ENCODE measurements around the gene CRNKL1. TPM values are rescaled to one million over a fixed set of nuclear protein-coding genes. Genes with fewer than 3 reads are reported as not detected.
A peak's percentile ranks its signal among the peaks of the same experiment; 100 is the strongest.

Gene CRNKL1
- total RNA-seq, 2 experiments from 2014 or later = 26.7 to 28.8 TPM

DNA sequence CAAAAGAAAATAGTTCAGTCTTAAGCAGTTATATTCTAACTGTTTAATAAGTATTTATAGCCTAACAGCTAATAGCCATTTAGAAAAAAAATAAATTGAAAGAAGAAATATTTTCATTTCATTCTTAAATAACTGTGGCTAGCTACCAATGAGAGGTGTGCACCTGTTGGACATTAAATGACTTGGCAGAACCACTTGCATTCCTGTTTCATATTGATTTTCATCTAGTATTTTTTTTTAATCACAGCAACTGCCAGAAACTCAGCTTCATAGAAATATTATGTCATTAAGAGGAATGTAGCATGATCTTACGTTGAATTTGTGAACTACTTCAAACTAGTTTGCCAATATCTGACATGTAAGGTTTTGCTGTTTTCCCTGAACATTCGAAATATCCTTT lies 25.0 kb downstream of the CRNKL1 start:
- Mint-ChIP-seq H3K9me3 (no peaks in the 10 kb centered on the region), H3K4me1 (peaks cover 30% of the 10 kb centered on the region), H3K36me3 (peaks cover 13% of the 10 kb centered on the region), H3K27ac (no peak overlapping the region), H3K4me3 (no peak overlapping the region), H3K27me3 (no peaks in the 10 kb centered on the region)
- no peak for DNase-seq

DNA sequence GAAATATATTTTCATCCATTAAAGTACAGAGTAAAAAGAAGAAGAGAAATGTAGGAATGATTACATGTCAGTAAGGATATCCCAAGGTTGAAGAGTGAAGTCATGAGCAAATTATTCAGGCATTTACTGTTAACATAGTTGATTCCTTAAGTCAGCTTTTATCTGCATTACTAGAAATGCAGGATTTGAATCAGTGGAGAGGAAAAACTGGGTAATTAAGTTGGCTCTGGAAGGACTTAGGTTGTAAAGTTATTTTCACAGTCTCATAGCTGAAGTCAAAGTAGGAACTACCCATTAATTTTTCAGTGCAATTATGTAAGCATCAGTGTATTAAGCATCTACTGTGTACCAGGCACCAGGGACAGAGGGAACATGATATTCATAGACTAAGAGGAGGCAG lies 27.3 kb downstream of the CRNKL1 start:
- DNase-seq = no peak
- H3K4me1 Mint-ChIP-seq = peaks cover 48% of the 10 kb centered on the region
- no peaks in the 10 kb centered on the region for H3K27me3 Mint-ChIP-seq
- no peaks in the 10 kb centered on the region for H3K9me3 Mint-ChIP-seq
- H3K27ac Mint-ChIP-seq = peak overlapping the region; percentile 27
- H3K4me3 Mint-ChIP-seq = no peak overlapping the region
- peaks cover 19% of the 10 kb centered on the region for H3K36me3 Mint-ChIP-seq

DNA sequence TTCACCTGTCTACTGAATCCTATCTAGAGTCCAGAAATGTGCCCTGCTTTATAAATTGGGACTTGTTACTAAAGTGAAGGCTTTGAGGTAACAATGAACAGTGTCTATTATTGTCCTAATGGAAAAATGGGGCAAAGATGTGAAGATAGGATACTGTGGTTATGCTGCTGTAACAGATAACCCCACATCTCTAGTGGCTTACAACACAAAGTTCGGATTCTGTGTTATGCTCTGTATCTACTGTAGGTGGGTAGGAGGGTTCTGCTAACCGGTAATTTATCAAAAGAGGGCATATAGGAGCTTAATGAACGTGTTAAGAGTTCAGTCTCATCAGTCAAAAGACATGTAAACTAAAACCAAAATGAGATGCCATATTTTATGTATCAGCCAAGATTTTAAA lies 28.9 kb downstream of the CRNKL1 start:
- H3K27me3 Mint-ChIP-seq = no peaks in the 10 kb centered on the region
- no peak overlapping the region for H3K4me3 Mint-ChIP-seq
- no peaks in the 10 kb centered on the region for H3K9me3 Mint-ChIP-seq
- H3K36me3 Mint-ChIP-seq = peaks cover 32% of the 10 kb centered on the region
- peaks cover 63% of the 10 kb centered on the region for H3K4me1 Mint-ChIP-seq
- no peak for DNase-seq
- peak overlapping the region; percentile 10 for H3K27ac Mint-ChIP-seq

- no peak for DNase-seq
- Mint-ChIP-seq H3K4me1 (peaks cover 66% of the 10 kb centered on the region), H3K27me3 (no peaks in the 10 kb centered on the region), H3K4me3 (no peak overlapping the region), H3K36me3 (peaks cover 35% of the 10 kb centered on the region), H3K27ac (peak overlapping the region; percentile 47), H3K9me3 (no peaks in the 10 kb centered on the region)
Measured at GRCh38 chr20:20022498-20022897, 29.8 kb downstream of the CRNKL1 start.

- DNase-seq = no peak
- Mint-ChIP-seq H3K4me3 (peak overlapping the region; percentile 11), H3K27me3 (no peaks in the 10 kb centered on the region), H3K36me3 (peaks cover 35% of the 10 kb centered on the region), H3K27ac (peak overlapping the region; percentile 57), H3K4me1 (peaks cover 68% of the 10 kb centered on the region), H3K9me3 (no peaks in the 10 kb centered on the region)
Measured at GRCh38 chr20:20021835-20022234, 30.4 kb downstream of the CRNKL1 start.

- H3K4me3 Mint-ChIP-seq = peak overlapping the region; percentile 77
Measured at GRCh38 chr20:20020908-20021307, 31.4 kb downstream of the CRNKL1 start.

DNA sequence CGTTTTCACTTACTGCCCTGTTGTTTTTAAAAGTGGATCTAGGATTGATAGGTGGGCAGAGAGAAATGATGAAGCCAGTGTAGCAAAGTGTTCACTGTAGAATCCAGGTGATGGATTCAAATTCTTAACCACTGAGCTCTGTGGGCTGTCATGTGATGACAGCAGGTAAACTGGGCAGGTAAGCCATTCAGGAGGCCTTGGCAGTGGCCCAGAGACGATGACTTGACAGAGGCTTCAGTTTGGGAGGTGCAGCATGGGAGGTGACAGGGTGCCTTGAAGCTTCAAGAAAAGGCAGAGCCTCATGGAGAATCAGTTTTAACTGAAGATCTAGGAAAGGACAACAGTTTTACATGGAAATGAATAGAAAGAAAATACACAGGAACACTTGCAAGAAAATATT lies 33.1 kb downstream of the CRNKL1 start:
- H3K27me3 Mint-ChIP-seq = no peaks in the 10 kb centered on the region
- peaks cover 60% of the 10 kb centered on the region for H3K4me1 Mint-ChIP-seq
- H3K9me3 Mint-ChIP-seq = no peaks in the 10 kb centered on the region
- H3K4me3 Mint-ChIP-seq = peak overlapping the region; percentile 81
- H3K36me3 Mint-ChIP-seq = peaks cover 33% of the 10 kb centered on the region
- H3K27ac Mint-ChIP-seq = peak overlapping the region; percentile 23
- no peak for DNase-seq

More at GRCh38 chr20:20020908-20021307, 31.4 kb downstream of the CRNKL1 start:
- Mint-ChIP-seq H3K27ac (peak overlapping the region; percentile 92), H3K36me3 (peaks cover 35% of the 10 kb centered on the region), H3K27me3 (no peaks in the 10 kb centered on the region), H3K9me3 (no peaks in the 10 kb centered on the region), H3K4me1 (peaks cover 68% of the 10 kb centered on the region)
- no peak for DNase-seq

DNA sequence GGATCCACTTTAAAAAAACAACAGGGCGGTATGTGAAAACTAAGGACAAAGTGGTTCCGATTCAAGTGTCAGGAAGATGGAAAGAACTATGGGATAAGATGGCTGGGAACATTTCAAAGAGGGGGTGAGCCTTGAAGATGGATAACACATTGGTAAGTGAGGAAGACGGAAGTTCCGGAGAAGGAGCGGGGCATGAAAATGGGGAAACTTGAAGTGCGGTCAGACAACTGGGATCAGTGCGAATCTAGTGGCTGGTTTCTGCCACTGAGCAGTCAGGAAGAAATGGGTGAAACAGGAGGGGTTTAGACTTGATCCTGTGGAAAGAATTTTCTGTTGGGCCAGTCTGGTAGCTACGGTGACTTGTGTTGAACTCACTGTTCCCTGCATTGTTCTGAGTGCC lies 33.9 kb downstream of the CRNKL1 start:
- H3K36me3 Mint-ChIP-seq = peaks cover 29% of the 10 kb centered on the region
- DNase-seq = no peak
- peak overlapping the region; percentile 81 for H3K4me3 Mint-ChIP-seq
- H3K4me1 Mint-ChIP-seq = peaks cover 54% of the 10 kb centered on the region
- H3K27me3 Mint-ChIP-seq = no peaks in the 10 kb centered on the region
- H3K9me3 Mint-ChIP-seq = no peaks in the 10 kb centered on the region
- peak overlapping the region; percentile 59 for H3K27ac Mint-ChIP-seq

DNA sequence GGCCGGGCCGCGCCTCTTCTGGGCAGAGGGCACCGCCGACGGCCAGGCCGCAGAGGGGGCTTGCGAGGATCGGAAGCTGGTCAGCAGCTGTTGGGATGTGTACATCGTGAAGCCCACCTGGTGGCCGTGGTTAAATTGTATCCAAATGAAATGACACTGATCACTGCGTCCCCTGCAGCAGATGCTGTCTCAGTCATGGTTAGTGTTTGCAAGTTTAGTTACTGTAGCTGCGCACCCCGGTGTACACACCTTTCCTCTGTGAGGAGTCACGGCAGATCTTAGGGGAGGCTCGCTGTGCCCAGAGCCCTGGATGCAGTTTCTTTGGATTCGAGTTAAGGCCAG lies 34.5 kb downstream of the CRNKL1 start:
- H3K9me3 Mint-ChIP-seq = no peaks in the 10 kb centered on the region
- peaks cover 53% of the 10 kb centered on the region for H3K4me1 Mint-ChIP-seq
- peak; percentile 17 for DNase-seq
- H3K36me3 Mint-ChIP-seq = peaks cover 29% of the 10 kb centered on the region
- H3K27ac Mint-ChIP-seq = peak overlapping the region; percentile 74
- H3K27me3 Mint-ChIP-seq = no peaks in the 10 kb centered on the region
- peak overlapping the region; percentile 81 for H3K4me3 Mint-ChIP-seq

DNA sequence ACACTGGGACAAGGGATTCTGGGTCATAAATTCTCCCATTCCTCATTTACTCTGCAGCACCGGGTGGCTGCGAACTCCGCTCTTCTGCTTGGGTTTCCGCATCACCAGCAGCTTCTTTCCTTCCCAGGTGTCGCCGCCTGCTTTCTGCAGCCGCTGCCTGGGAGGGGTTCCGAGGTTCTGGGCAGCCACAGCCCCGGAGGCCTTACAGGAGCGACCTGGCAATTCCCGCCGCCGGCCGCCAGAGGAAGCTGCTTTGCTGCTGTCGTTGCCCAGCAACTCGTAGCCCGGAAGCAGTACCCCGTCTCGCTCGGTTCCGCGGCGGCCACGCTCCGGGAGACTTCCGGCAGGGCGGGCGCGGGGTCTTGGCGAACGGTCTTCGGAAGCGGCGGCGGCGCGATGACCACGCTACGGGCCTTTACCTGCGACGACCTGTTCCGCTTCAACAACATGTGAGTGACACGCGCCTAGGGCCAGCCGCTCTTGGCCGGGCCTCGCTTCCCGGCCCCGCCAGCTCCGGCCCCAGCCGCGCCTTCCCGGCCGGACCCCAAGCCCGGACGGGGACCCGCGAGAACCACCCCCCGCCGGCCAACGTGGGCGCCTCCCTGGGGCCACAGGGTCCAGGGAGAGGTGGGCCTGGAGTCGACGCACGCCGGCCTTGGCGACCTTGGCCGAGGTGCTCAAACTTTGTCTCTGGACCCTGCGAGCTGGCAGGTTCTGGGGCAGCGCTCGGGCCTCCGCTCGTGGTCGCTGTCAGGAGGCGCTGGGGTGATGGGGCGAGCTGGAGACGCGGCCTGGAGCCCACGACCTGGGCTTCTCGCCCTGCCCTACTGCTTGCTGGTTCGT lies 35.0 kb downstream of the CRNKL1 start, which contains the start of gene NAA20:
NAA20 (plus strand) TSS at position 362 of the 843 bp plus-strand sequence; CDS start at position 397, 35 bp downstream.
- peaks cover 47% of the 10 kb centered on the region for H3K4me1 Mint-ChIP-seq
- peaks cover 29% of the 10 kb centered on the region for H3K36me3 Mint-ChIP-seq
- H3K27ac Mint-ChIP-seq = peak within 1 kb of the TSS; percentile 88
- peak within 1 kb of the TSS; percentile 81 for H3K4me3 Mint-ChIP-seq
- peaks cover 4% of the 10 kb centered on the region for H3K27me3 Mint-ChIP-seq
- no peaks in the 10 kb centered on the region for H3K9me3 Mint-ChIP-seq
- peak; percentile 93 for DNase-seq

GRCh38 chr20:20014659-20015058 lies 37.6 kb downstream of the CRNKL1 start:
- DNase-seq = no peak
- no peaks in the 10 kb centered on the region for H3K9me3 Mint-ChIP-seq
- no peak overlapping the region for H3K27ac Mint-ChIP-seq

GRCh38 chr20:20012541-20012940 lies 39.7 kb downstream of the CRNKL1 start:
- H3K27me3 Mint-ChIP-seq = peaks cover 25% of the 10 kb centered on the region
- no peak overlapping the region for H3K27ac Mint-ChIP-seq
- peaks cover 11% of the 10 kb centered on the region for H3K4me1 Mint-ChIP-seq
- H3K36me3 Mint-ChIP-seq = no peaks in the 10 kb centered on the region
- no peaks in the 10 kb centered on the region for H3K9me3 Mint-ChIP-seq
- DNase-seq = no peak
- H3K4me3 Mint-ChIP-seq = no peak overlapping the region

More at GRCh38 chr20:20014659-20015058, 37.6 kb downstream of the CRNKL1 start:
- H3K4me1 Mint-ChIP-seq = peaks cover 27% of the 10 kb centered on the region
- peaks cover 18% of the 10 kb centered on the region for H3K27me3 Mint-ChIP-seq
- peaks cover 13% of the 10 kb centered on the region for H3K36me3 Mint-ChIP-seq
- no peak overlapping the region for H3K4me3 Mint-ChIP-seq

GRCh38 chr20:20010639-20011500 lies 41.4 kb downstream of the CRNKL1 start:
- DNase-seq = no peak
- H3K4me1 Mint-ChIP-seq = peaks cover 7% of the 10 kb centered on the region
- no peaks in the 10 kb centered on the region for H3K36me3 Mint-ChIP-seq
- H3K27ac Mint-ChIP-seq = no peak overlapping the region
- peaks cover 32% of the 10 kb centered on the region for H3K27me3 Mint-ChIP-seq
- no peak overlapping the region for H3K4me3 Mint-ChIP-seq
- H3K9me3 Mint-ChIP-seq = no peaks in the 10 kb centered on the region

GRCh38 chr20:20009784-20010253 lies 42.4 kb downstream of the CRNKL1 start:
- no peaks in the 10 kb centered on the region for H3K36me3 Mint-ChIP-seq
- H3K27me3 Mint-ChIP-seq = peaks cover 39% of the 10 kb centered on the region
- H3K9me3 Mint-ChIP-seq = no peaks in the 10 kb centered on the region
- no peak for DNase-seq
- H3K4me1 Mint-ChIP-seq = peaks cover 3% of the 10 kb centered on the region
- no peak overlapping the region for H3K27ac Mint-ChIP-seq
- H3K4me3 Mint-ChIP-seq = peak overlapping the region; percentile 14

DNA sequence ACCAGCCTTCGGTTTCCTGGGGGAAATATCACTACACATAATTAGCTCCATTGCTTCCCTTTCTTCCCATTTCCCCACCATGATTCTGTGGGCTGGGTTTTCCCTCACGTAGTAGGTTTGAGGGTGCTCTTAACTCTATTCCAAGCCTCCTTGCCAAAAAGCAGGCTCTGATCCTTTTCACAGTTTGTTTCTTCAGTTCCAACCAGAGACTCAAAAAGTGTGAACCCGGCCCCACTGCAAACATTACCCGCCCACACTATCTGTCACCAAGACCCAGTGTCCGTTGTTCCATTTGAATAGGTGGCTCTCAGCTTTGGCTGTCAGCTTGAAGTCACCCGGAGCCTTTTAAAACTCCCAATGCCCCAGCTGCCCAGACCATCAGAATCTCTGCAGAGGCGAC lies 46.9 kb downstream of the CRNKL1 start:
- Mint-ChIP-seq H3K4me3 (no peak overlapping the region), H3K27ac (no peak overlapping the region), H3K36me3 (peaks cover 1% of the 10 kb centered on the region), H3K4me1 (peaks cover 23% of the 10 kb centered on the region), H3K9me3 (no peaks in the 10 kb centered on the region), H3K27me3 (peaks cover 59% of the 10 kb centered on the region)
- DNase-seq = no peak
